Keratinocyte (primary cell): ENCODE measurements around the gene SOX1. TPM values are rescaled to one million over a fixed set of nuclear protein-coding genes. Genes with fewer than 3 reads are reported as not detected.

ENCODE experiments used
- DNase-seq: peaks from one replicate; pipeline ENCODE4 v3.0.0-alpha.2; 2011; ENCODE audit warnings: low read depth, missing footprints, low spot score
- FAIRE-seq: peaks from 2 replicates; lab custom pipeline; 2011; peaks lifted over from hg19 to GRCh38; lab: Jason Lieb, UNC
- H2AFZ ChIP-seq: 2 replicates; pipeline ENCODE4 v1.6.0; 2012; ENCODE audit warnings: low read length, control low read depth, inconsistent platforms; ENCODE audit not compliant: control insufficient read depth
- H3K27ac ChIP-seq: 2 replicates; pipeline ENCODE4 v1.5.1; 2011; ENCODE audit warnings: low read length; ENCODE audit not compliant: control insufficient read depth, insufficient read depth
- H3K27me3 ChIP-seq: 3 replicates; pipeline ENCODE4 v1.6.0; 2011; ENCODE audit warnings: low read length; ENCODE audit not compliant: control insufficient read depth, insufficient read depth; ENCODE audit errors: extremely low read depth
- H3K36me3 ChIP-seq, 2 experiments: 2 replicates in 1 of 2; 3 replicates in 1 of 2; pipeline ENCODE4 v1.5.1; 2011; ENCODE audit warnings: low read length in 2 of 2, mild to moderate bottlenecking in 1 of 2; ENCODE audit not compliant: control insufficient read depth in 2 of 2, insufficient read depth in 2 of 2; ENCODE audit errors: extremely low read depth in 1 of 2
- H3K4me1 ChIP-seq: 3 replicates; pipeline ENCODE4 v1.5.1; 2011; ENCODE audit warnings: low read length; ENCODE audit not compliant: control insufficient read depth, insufficient read depth; ENCODE audit errors: extremely low read depth
- H3K4me2 ChIP-seq: 3 replicates; pipeline ENCODE4 v1.6.0; 2011; ENCODE audit warnings: low read depth, low read length; ENCODE audit not compliant: control insufficient read depth, insufficient read depth; ENCODE audit errors: extremely low read depth
- H3K4me3 ChIP-seq, 3 experiments: fragments of 200-600 bp in 1 of 3; sonication (generic) in 1 of 3; 2 replicates in 2 of 3; 3 replicates in 1 of 3; pipeline ENCODE4 v1.5.1; 2011 to 2016; ENCODE audit warnings: low read length in 3 of 3, mild to moderate bottlenecking in 3 of 3, control low read depth in 2 of 3, inconsistent platforms in 1 of 3, low read depth in 1 of 3, mixed read lengths in 1 of 3, mixed run types in 1 of 3, moderate library complexity in 1 of 3; ENCODE audit not compliant: control insufficient read depth in 2 of 3, insufficient read depth in 2 of 3; ENCODE audit errors: extremely low read depth in 1 of 3
- H3K79me2 ChIP-seq: 2 replicates; pipeline ENCODE4 v1.6.0; 2012; ENCODE audit warnings: low read length; ENCODE audit not compliant: control insufficient read depth, insufficient read depth
- H3K9ac ChIP-seq: 3 replicates; pipeline ENCODE4 v1.6.0; 2011; ENCODE audit warnings: low read length; ENCODE audit not compliant: control insufficient read depth, insufficient read depth; ENCODE audit errors: extremely low read depth
- H3K9me1 ChIP-seq: 3 replicates; pipeline ENCODE4 v1.6.0; 2011; ENCODE audit warnings: low read length; ENCODE audit not compliant: control insufficient read depth, insufficient read depth; ENCODE audit errors: extremely low read depth
- H3K9me3 ChIP-seq: 2 replicates; pipeline ENCODE4 v1.5.1; 2012; ENCODE audit warnings: low read depth, low read length; ENCODE audit not compliant: control insufficient read depth
- H4K20me1 ChIP-seq: 3 replicates; pipeline ENCODE4 v1.6.0; 2011; ENCODE audit warnings: low read length; ENCODE audit not compliant: control insufficient read depth, insufficient read depth; ENCODE audit errors: extremely low read depth
- CTCF ChIP-seq, 3 experiments: IDR thresholded peaks in 1 of 3; conservative IDR thresholded peaks in 1 of 3; optimal IDR thresholded peaks in 1 of 3; 2 replicates in 2 of 3; 3 replicates in 1 of 3; pipeline versions ENCODE3 to v1.5.1; 2011; ENCODE audit warnings: low read length in 3 of 3, mild to moderate bottlenecking in 3 of 3, moderate library complexity in 2 of 3, control low read depth in 1 of 3, inconsistent platforms in 1 of 3; ENCODE audit not compliant: insufficient read depth in 2 of 3; ENCODE audit errors: extremely low read depth in 1 of 3
- EZH2 ChIP-seq: IDR thresholded peaks from one replicate; pipeline ENCODE4 v1.6.1; 2012; ENCODE audit warnings: inconsistent platforms, mild to moderate bottlenecking, low read length, moderate library complexity
- dilution Hi-C: fragments of 300-500 bp; cut with MboI; formaldehyde crosslinking; loops from one replicate; pipeline ENCODE4 v1.7.0; 2020; ENCODE audit warnings: low sequenced_read_pairs; ENCODE audit not compliant: extremely low pct_ligation_motif_present
- polyA plus RNA-seq, 5 experiments: library from polyadenylated mRNA; depleted of rRNA in 3 of 5; stranded (reverse) in 3 of 5; stranded (forward) in 1 of 5; unstranded in 1 of 5; fragments of >200 nt; gene quantifications; 1 replicate in 1 of 5; 2 replicates in 3 of 5; 3 replicates in 1 of 5; pipeline versions ENCODE4 v1.2.1 to v1.2.3, GENCODE V29; 2011 to 2012; ENCODE audit warnings: missing spikeins in 2 of 5, low read depth in 1 of 5, low replicate concordance in 1 of 5

The SOX1 gene
- polyA plus RNA-seq, 1 donor (not counting 4 experiments of a cell fraction or from before 2014, with no cell fraction given), result not detected

DNA sequence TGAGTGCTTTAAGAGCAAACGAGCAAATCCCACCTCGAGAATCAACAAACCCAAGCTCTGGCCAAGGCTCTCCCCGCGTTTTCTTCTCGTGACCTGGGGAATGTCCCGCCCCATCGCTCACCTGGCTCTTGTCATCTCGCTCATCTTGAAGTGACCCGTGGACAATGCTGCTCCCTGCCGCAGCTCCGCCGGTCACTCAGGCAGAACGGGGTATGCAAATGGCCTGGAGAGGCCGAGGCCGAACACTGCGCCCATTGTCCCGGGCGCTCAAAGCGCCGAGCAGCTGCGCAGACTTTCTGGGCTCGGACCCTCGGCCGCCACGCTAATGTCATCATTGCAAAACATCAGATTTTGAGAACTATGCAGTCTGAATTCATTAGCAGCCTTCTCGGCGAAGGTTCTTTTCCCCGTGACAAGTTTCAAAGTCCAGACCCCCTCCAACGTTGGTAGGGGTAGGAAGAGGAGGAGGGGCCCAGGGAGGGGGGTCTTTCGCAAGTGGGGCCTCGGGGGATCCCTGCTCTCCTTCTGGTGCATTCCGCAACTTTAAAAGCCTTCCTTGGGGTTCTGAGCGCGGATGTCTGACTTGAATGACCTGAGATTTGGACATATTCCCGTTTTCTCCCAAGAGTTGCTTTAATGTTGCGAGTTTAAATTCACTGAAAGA, 39.7 kb downstream of the SOX1 start:
- TF ChIP-seq EZH2 (no peak), CTCF (optimal IDR thresholded peaks at IDR 0.05 in 1 of 3, IDR thresholded peaks at IDR 0.05 in 1 of 3, conservative IDR thresholded peaks at IDR 0.05 in 1 of 3; ENCODE audit: extremely low read depth in 1 of 3, insufficient read depth in 2 of 3, low read length in 3 of 3) (no peak)
- H3K36me3 ChIP-seq, result no peaks in the 10 kb centered on the region
- dilution Hi-C loops, result no loop called here
- no peaks in the 10 kb centered on the region for H3K9me1 ChIP-seq
- H4K20me1 ChIP-seq, result no peaks in the 10 kb centered on the region
- FAIRE-seq (no peak), DNase-seq (no peak)
- H3K27me3 ChIP-seq, result peaks cover 49% of the 10 kb centered on the region
- H3K9me3 ChIP-seq, result no peaks in the 10 kb centered on the region
- H3K4me1 ChIP-seq, result no peaks in the 10 kb centered on the region
- no peaks in the 10 kb centered on the region for H3K79me2 ChIP-seq
- no peak overlapping the region for H3K4me3 ChIP-seq
- no peak overlapping the region for H3K9ac ChIP-seq
- no peak overlapping the region for H2AFZ ChIP-seq
- no peak overlapping the region for H3K27ac ChIP-seq
- H3K4me2 ChIP-seq, result no peak overlapping the region

GRCh38 chr13:112107289-112107688, 40.3 kb downstream of the SOX1 start:
- no peak for TF ChIP-seq CTCF (optimal IDR thresholded peaks at IDR 0.05 in 1 of 3, IDR thresholded peaks at IDR 0.05 in 1 of 3, conservative IDR thresholded peaks at IDR 0.05 in 1 of 3; ENCODE audit: extremely low read depth in 1 of 3, insufficient read depth in 2 of 3, low read length in 3 of 3)
- no peak for TF ChIP-seq EZH2
- Histone ChIP-seq H3K27ac (no peak overlapping the region), H4K20me1 (no peaks in the 10 kb centered on the region), H3K4me2 (no peak overlapping the region), H3K9me3 (no peaks in the 10 kb centered on the region), H3K9ac (no peak overlapping the region), H3K36me3 (no peaks in the 10 kb centered on the region), H3K4me1 (no peaks in the 10 kb centered on the region), H2AFZ (no peak overlapping the region), H3K4me3 (no peak overlapping the region), H3K9me1 (no peaks in the 10 kb centered on the region), H3K27me3 (peaks cover 49% of the 10 kb centered on the region), H3K79me2 (no peaks in the 10 kb centered on the region)
- FAIRE-seq, result no peak
- dilution Hi-C loops, result no loop called here
- DNase-seq, result no peak
